Measurements from ENCODE around the gene STK32C. TPM values are rescaled to one million over a fixed set of nuclear protein-coding genes. Genes with fewer than 3 reads are reported as not detected.

STK32C gene
- total RNA-seq, 1 donor from 2014 or later, result 15.7 TPM

DNA sequence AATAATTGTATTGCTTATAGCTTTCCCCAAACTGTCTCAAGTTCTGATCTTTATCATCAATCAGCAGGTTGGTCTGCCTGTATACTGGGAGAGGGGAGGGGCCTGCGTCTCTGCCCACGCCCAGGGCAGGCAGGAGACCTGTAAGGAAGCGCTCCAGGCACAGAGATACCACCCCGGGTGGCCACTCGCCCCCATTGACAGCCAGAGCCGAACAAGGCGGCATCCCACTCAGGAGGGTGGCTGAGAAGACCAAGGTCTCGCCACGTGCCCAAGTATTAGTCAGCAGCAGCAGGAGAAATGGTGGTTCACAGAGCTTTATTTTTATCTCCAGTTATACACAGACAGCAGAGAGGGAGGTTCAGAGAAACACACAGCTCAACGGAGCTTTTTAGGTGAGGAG lies 7.2 kb downstream of the STK32C start:
- TF ChIP-seq, protein P1, sequence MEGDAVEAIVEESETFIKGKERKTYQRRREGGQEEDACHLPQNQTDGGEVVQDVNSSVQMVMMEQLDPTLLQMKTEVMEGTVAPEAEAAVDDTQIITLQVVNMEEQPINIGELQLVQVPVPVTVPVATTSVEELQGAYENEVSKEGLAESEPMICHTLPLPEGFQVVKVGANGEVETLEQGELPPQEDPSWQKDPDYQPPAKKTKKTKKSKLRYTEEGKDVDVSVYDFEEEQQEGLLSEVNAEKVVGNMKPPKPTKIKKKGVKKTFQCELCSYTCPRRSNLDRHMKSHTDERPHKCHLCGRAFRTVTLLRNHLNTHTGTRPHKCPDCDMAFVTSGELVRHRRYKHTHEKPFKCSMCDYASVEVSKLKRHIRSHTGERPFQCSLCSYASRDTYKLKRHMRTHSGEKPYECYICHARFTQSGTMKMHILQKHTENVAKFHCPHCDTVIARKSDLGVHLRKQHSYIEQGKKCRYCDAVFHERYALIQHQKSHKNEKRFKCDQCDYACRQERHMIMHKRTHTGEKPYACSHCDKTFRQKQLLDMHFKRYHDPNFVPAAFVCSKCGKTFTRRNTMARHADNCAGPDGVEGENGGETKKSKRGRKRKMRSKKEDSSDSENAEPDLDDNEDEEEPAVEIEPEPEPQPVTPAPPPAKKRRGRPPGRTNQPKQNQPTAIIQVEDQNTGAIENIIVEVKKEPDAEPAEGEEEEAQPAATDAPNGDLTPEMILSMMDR (IDR thresholded peaks at IDR 0.05), result no peak
- DNase-seq (ENCODE audit: extremely low spot score, unreplicated experiment), result no peak
- no peaks in the 10 kb centered on the region for H3K27me3 Mint-ChIP-seq (ENCODE audit: unreplicated experiment)
- H3K4me3 Mint-ChIP-seq (ENCODE audit: unreplicated experiment), result no peak overlapping the region
- no peaks in the 10 kb centered on the region for H3K36me3 Mint-ChIP-seq (ENCODE audit: unreplicated experiment)
- no peaks in the 10 kb centered on the region for H3K4me1 Mint-ChIP-seq (ENCODE audit: unreplicated experiment)
- H3K9me3 Mint-ChIP-seq (ENCODE audit: unreplicated experiment), result no peaks in the 10 kb centered on the region
- H3K27ac Mint-ChIP-seq (ENCODE audit: unreplicated experiment), result no peak overlapping the region

DNA sequence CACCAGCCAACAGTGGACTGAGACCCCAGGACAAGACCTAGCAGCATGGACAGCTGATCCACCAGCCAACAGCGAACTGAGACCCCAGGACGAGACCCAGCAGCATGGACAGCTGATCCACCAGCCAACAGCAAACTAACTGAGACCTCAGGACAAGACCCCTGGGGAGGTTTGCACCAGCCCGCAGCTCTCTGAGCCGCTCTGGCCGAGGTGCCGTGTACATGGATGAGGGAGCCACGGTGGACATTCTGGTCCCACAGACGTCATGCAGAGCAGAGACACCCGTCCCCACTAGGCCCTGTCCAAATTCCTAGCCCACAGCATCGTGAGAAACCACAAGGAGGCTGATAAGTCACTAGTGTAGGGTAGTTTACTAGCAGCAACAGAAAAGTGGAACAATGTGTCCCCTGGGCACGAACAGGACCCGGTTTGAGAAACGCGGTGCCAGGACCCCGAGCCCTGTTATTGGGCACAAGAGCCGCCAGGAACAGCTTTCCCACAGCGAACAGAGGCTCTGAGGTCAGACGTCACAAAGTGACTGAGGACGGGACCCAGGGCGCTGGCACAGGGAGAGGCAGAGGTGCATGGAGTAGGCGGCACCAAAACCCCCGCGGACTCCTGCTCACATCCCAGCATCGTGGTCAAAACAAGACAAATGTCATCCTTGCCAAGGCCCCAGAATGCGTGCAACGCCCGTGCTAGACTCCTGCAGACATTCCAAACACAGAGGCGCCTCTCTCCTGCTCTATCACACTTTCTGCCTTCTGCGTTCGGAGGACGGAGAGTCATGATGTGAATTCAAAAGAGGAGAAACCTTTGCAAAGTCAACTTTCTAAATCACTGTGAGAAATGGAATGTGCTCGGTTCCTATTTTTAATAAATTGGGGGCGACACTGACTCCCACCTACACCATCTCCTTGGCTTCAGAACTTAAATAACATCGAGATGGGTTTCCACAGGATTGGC lies 8.1 kb downstream of the STK32C start:
- no peaks in the 10 kb centered on the region for H3K27me3 Mint-ChIP-seq (ENCODE audit: unreplicated experiment)
- no peaks in the 10 kb centered on the region for H3K9me3 Mint-ChIP-seq (ENCODE audit: unreplicated experiment)
- no peak for DNase-seq (ENCODE audit: extremely low spot score, unreplicated experiment)
- H3K4me1 Mint-ChIP-seq (ENCODE audit: unreplicated experiment), result no peaks in the 10 kb centered on the region
- TF ChIP-seq, protein P1 (IDR thresholded peaks at IDR 0.05), result no peak
- no peaks in the 10 kb centered on the region for H3K36me3 Mint-ChIP-seq (ENCODE audit: unreplicated experiment)
- no peak overlapping the region for H3K27ac Mint-ChIP-seq (ENCODE audit: unreplicated experiment)
- no peak overlapping the region for H3K4me3 Mint-ChIP-seq (ENCODE audit: unreplicated experiment)

DNA sequence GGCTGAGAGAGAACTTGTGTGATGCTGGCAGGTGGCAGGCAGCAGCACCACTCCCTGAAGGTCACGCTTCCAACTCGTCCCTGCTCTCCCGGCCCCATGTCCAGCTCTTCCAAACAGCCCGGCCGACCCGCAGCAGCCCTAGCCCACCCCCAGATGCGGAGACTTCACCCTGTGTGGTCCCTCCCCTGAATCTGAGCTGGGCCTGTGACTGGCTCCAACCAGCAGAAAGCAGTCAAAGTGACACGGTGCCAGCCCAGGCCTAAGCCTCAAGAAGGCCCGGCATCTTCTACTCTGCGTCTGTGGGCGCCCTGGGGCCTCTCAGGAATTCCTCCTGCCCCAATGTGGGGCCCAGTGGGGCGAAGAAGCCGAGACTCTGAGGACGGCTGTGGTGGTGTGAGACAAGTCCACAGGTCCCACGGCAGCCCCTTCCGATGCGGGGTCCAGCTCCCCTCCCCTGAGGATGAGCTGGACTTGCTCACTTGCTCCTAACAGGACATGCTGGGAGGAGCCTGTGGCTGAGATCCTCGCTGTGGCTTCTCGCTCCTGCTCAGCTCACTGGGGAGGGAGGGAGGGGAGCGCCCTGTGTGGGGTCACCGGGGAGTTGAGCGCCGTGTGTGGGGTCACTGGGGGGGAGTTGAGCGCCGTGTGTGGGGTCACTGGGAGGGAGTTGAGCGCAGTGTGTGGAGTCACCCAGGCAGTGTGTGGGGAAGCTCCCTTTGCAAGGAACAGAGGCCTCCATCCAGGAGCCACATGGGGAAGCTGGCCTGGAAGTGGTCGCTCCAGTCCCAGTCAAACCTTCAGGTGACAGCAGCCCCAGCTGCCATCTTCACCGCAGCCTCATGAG lies 9.5 kb downstream of the STK32C start:
- Mint-ChIP-seq H3K36me3 (ENCODE audit: unreplicated experiment) (no peaks in the 10 kb centered on the region), H3K4me1 (ENCODE audit: unreplicated experiment) (peaks cover 5% of the 10 kb centered on the region), H3K4me3 (ENCODE audit: unreplicated experiment) (no peak overlapping the region), H3K9me3 (ENCODE audit: unreplicated experiment) (no peaks in the 10 kb centered on the region), H3K27me3 (ENCODE audit: unreplicated experiment) (no peaks in the 10 kb centered on the region), H3K27ac (ENCODE audit: unreplicated experiment) (no peak overlapping the region)
- TF ChIP-seq, protein P1 (IDR thresholded peaks at IDR 0.05), result no peak
- DNase-seq (ENCODE audit: extremely low spot score, unreplicated experiment), result no peak

DNA sequence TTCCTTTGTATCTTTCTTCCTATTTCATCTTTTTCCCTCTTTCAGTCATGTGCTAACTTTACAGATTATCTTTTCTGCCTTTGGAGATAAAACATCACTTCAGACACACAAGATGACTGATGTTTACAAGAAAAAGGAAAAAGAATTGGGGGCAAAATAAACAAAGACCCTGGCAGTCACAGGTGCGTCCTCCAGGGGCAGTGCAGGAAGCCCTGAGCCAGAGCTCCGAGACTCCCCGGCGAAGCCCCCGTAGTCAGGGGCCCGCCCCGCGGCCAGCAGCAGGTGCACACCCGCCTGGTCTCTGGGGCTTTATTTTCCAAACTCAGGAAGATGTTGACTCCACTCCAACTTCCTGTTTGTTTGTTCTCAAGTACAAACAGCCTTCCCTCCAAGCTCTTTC lies 10.2 kb downstream of the STK32C start:
- Mint-ChIP-seq H3K36me3 (ENCODE audit: unreplicated experiment) (no peaks in the 10 kb centered on the region), H3K4me1 (ENCODE audit: unreplicated experiment) (peaks cover 5% of the 10 kb centered on the region), H3K27me3 (ENCODE audit: unreplicated experiment) (no peaks in the 10 kb centered on the region), H3K27ac (ENCODE audit: unreplicated experiment) (no peak overlapping the region), H3K9me3 (ENCODE audit: unreplicated experiment) (no peaks in the 10 kb centered on the region), H3K4me3 (ENCODE audit: unreplicated experiment) (no peak overlapping the region)
- TF ChIP-seq, protein P1 (IDR thresholded peaks at IDR 0.05), result no peak
- DNase-seq (ENCODE audit: extremely low spot score, unreplicated experiment), result no peak
